ENCODE measurements around the gene CHST3. TPM values are rescaled to one million over a fixed set of nuclear protein-coding genes. Genes with fewer than 3 reads are reported as not detected.

Gene CHST3
- polyA plus RNA-seq, 1 experiment, result 20.9 TPM

- ChIA-PET CTCF (interaction anchor here (1.1 kb wide), 1 partner anchor 70 kb away, joined by 3 read pairs; no protein-coding TSS in a partner anchor), POLR2A (no interaction called here)
- no peak for DNase-seq (ENCODE audit: low read depth)
- Histone ChIP-seq H3K36me3 (ENCODE audit: control insufficient read depth, insufficient read depth, low read length) (peaks cover 1% of the 10 kb centered on the region; the same call in 1 of the 2 replicates), H3K27me3 (ENCODE audit: control insufficient read depth, insufficient read depth, low read length) (no peaks in the 10 kb centered on the region), H3K4me3 (ENCODE audit: low read depth, low read length) (no peak overlapping the region)
- no peak for TF ChIP-seq CTCF (IDR thresholded peaks at IDR 0.05; ENCODE audit: insufficient read depth, low read depth, low read length)
Measured at GRCh38 chr10:71978476-71978875, 14.3 kb downstream of the CHST3 start.

GRCh38 chr10:71978988-71979691 lies 14.9 kb downstream of the CHST3 start:
- POLR2A ChIA-PET, result no interaction called here
- Histone ChIP-seq H3K4me3 (ENCODE audit: low read depth, low read length) (no peak overlapping the region), H3K36me3 (ENCODE audit: control insufficient read depth, insufficient read depth, low read length) (peaks cover 1% of the 10 kb centered on the region; the same call in 1 of the 2 replicates), H3K27me3 (ENCODE audit: control insufficient read depth, insufficient read depth, low read length) (no peaks in the 10 kb centered on the region)
- DNase-seq (ENCODE audit: low read depth), result no peak
- CTCF ChIA-PET, result no interaction called here
- no peak for TF ChIP-seq CTCF (IDR thresholded peaks at IDR 0.05; ENCODE audit: insufficient read depth, low read depth, low read length)

GRCh38 chr10:71979692-71980062 lies 15.5 kb downstream of the CHST3 start:
- Histone ChIP-seq H3K27me3 (ENCODE audit: control insufficient read depth, insufficient read depth, low read length) (no peaks in the 10 kb centered on the region), H3K36me3 (ENCODE audit: control insufficient read depth, insufficient read depth, low read length) (peaks cover 1% of the 10 kb centered on the region; the same call in 1 of the 2 replicates), H3K4me3 (ENCODE audit: low read depth, low read length) (no peak overlapping the region)
- ChIA-PET POLR2A (no interaction called here), CTCF (interaction anchor here (0.9 kb wide), 1 partner anchor 24 kb away, joined by 3 read pairs; no protein-coding TSS in a partner anchor)
- DNase-seq (ENCODE audit: low read depth), result no peak
- no peak for TF ChIP-seq CTCF (IDR thresholded peaks at IDR 0.05; ENCODE audit: insufficient read depth, low read depth, low read length)

- ChIA-PET CTCF (interaction anchor here (0.9 to 2.3 kb wide), 3 partner anchors 18 to 68 kb away, joined by 3 to 10 read pairs (median 4); no protein-coding TSS in a partner anchor), POLR2A (interaction anchor here (0.6 kb wide), 1 partner anchor 117 kb away, joined by 4 read pairs; no protein-coding TSS in a partner anchor)
- peaks cover 1% of the 10 kb centered on the region; the same call in 1 of the 2 replicates for H3K36me3 ChIP-seq (ENCODE audit: control insufficient read depth, insufficient read depth, low read length)
- no peak for DNase-seq (ENCODE audit: low read depth)
- no peak for TF ChIP-seq CTCF (IDR thresholded peaks at IDR 0.05; ENCODE audit: insufficient read depth, low read depth, low read length)
- H3K4me3 ChIP-seq (ENCODE audit: low read depth, low read length), result no peak overlapping the region
- no peaks in the 10 kb centered on the region for H3K27me3 ChIP-seq (ENCODE audit: control insufficient read depth, insufficient read depth, low read length)
Measured at GRCh38 chr10:71980181-71981014, 16.2 kb downstream of the CHST3 start.
